CD8-positive, alpha-beta memory T cell (primary cell): ENCODE data around the gene CPT2. TPM values are rescaled to one million over a fixed set of nuclear protein-coding genes. Genes with fewer than 3 reads are reported as not detected.

ENCODE experiments used
- CTCF ChIA-PET: fragments of 350-600 bp; sonication (Branson Sonifier 250); formaldehyde crosslinking; loops from one replicate; lab custom pipeline; 2021; ENCODE audit warnings: antibody characterized with exemption; lab: Charles Lee
- POLR2A ChIA-PET: fragments of 350-600 bp; sonication (Branson Sonifier 250); formaldehyde crosslinking; loops from one replicate; lab custom pipeline; 2021; ENCODE audit warnings: antibody characterized with exemption; lab: Charles Lee
- DNase-seq, 5 donors: peaks; one replicate each; pipeline versions ENCODE4 v3.0.0 to v3.0.0-alpha.2; 2020 to 2022; ENCODE audit warnings: mixed read lengths in 1 of 5
- H3K27ac ChIP-seq: one replicate; pipeline ENCODE4 v1.7.0; 2013; ENCODE audit warnings: low read depth, mild to moderate bottlenecking, low read length, moderate library complexity
- H3K27me3 ChIP-seq: 2 replicates; pipeline ENCODE4 v1.7.0; 2013; ENCODE audit warnings: low read length, mild to moderate bottlenecking; ENCODE audit not compliant: insufficient read depth, poor library complexity, severe bottlenecking
- H3K36me3 ChIP-seq: 2 replicates; pipeline ENCODE4 v1.7.0; 2013; ENCODE audit warnings: mild to moderate bottlenecking, low read length, moderate library complexity; ENCODE audit not compliant: insufficient read depth
- H3K4me1 ChIP-seq: 2 replicates; pipeline ENCODE4 v1.7.0; 2013; ENCODE audit warnings: mild to moderate bottlenecking, low read length, moderate library complexity; ENCODE audit not compliant: insufficient read depth
- H3K4me3 ChIP-seq: 2 replicates; pipeline ENCODE4 v1.7.0; 2013; ENCODE audit warnings: mild to moderate bottlenecking, low read length
- H3K9me3 ChIP-seq: 2 replicates; pipeline ENCODE4 v1.7.0; 2013; ENCODE audit warnings: mild to moderate bottlenecking, low read length
- H3K27ac Mint-ChIP-seq, 8 donors: one replicate each; pipeline ENCODE4 v1.8.0; 2020 to 2021; ENCODE audit warnings: mixed read lengths in 8 of 8, mild to moderate bottlenecking in 6 of 8, inconsistent platforms in 3 of 8, moderate library complexity in 3 of 8
- H3K27me3 Mint-ChIP-seq, 2 donors: one replicate each; pipeline ENCODE4 v1.8.0; 2020 to 2021; ENCODE audit warnings: mixed read lengths in 2 of 2, mild to moderate bottlenecking in 1 of 2, moderate library complexity in 1 of 2
- H3K36me3 Mint-ChIP-seq, 3 donors: one replicate each; pipeline ENCODE4 v1.8.0; 2020 to 2021; ENCODE audit warnings: mixed read lengths in 3 of 3, inconsistent platforms in 1 of 3, mild to moderate bottlenecking in 1 of 3
- H3K4me1 Mint-ChIP-seq, 3 donors: one replicate each; pipeline ENCODE4 v1.8.0; 2020 to 2021; ENCODE audit warnings: mixed read lengths in 3 of 3, inconsistent platforms in 1 of 3, mild to moderate bottlenecking in 1 of 3
- H3K4me3 Mint-ChIP-seq, 7 donors: one replicate each; pipeline ENCODE4 v1.8.0; 2020 to 2021; ENCODE audit warnings: mixed read lengths in 7 of 7, mild to moderate bottlenecking in 6 of 7, moderate library complexity in 4 of 7, inconsistent platforms in 2 of 7
- H3K9me3 Mint-ChIP-seq, 5 donors: one replicate each; pipeline ENCODE4 v1.8.0; 2020 to 2022; ENCODE audit warnings: mixed read lengths in 5 of 5, mild to moderate bottlenecking in 3 of 5, moderate library complexity in 2 of 5, inconsistent platforms in 1 of 5
- polyA plus RNA-seq: library from polyadenylated mRNA; unstranded; fragments of 300-500 nt; fragmentation: Illumina TruSeq; gene quantifications from one replicate; pipeline ENCODE4 v1.2.3, GENCODE V29; 2021
- total RNA-seq, 2 experiments: library from RNA; stranded (reverse); gene quantifications; one replicate each; pipeline ENCODE4 v1.2.3, GENCODE V29; 2021

Gene CPT2
- total and polyA plus RNA-seq, 3 experiments from 2014 or later: 19.4 to 21.4 (median 20.5) TPM

DNA sequence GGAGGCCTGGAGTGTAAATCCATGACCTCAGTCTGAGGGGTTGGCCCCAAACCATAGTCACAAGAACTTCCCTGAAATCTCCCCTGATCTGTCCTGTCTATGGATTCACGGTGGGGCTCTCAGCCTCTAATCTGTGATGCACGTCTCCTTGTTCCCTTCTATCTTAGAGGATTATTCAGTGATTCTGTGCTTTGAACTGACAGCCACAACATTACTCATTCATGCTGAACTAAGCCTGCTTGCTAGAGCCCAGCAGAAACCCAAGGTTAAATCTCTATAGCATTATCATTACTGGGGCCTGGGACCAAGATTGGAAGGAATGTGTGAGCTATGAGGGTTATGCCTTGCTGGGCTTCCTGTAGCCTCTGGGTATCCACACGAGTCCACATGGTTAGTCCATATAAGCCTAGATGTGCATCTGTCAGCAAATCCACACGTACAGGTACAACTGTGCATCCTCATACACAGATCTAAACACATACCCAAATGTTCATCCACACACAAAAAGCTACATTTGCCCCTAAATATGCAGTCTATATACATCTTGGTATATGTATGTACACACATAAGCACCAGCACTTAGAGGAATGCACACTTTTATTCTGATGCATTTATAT, 64.1 kb downstream of the CPT2 start:
- Histone ChIP-seq H3K27me3 (no peaks in the 10 kb centered on the region), H3K4me1 (no peaks in the 10 kb centered on the region), H3K27ac (no peak overlapping the region), H3K36me3 (peaks cover 21% of the 10 kb centered on the region), H3K4me3 (no peak overlapping the region), H3K9me3 (no peaks in the 10 kb centered on the region)
- ChIA-PET POLR2A (no interaction called here), CTCF (no interaction called here)
- peaks cover 4 to 79% (median 15%) of the 10 kb centered on the region in 3 donors for H3K36me3 Mint-ChIP-seq
- H3K4me1 Mint-ChIP-seq: no peaks in the 10 kb centered on the region
- DNase-seq: no peak
- H3K27ac Mint-ChIP-seq: no peak overlapping the region
- no peak overlapping the region for H3K4me3 Mint-ChIP-seq
- H3K27me3 Mint-ChIP-seq: no peaks in the 10 kb centered on the region
- no peaks in the 10 kb centered on the region for H3K9me3 Mint-ChIP-seq

- H3K4me1 ChIP-seq: no peaks in the 10 kb centered on the region
- H3K9me3 ChIP-seq: no peaks in the 10 kb centered on the region
- H3K27ac Mint-ChIP-seq: no peak overlapping the region
- no peaks in the 10 kb centered on the region for H3K27me3 Mint-ChIP-seq
- DNase-seq: no peak
- H3K4me3 ChIP-seq: no peak overlapping the region
- H3K4me1 Mint-ChIP-seq: no peaks in the 10 kb centered on the region
- H3K36me3 ChIP-seq: peaks cover 21% of the 10 kb centered on the region
- no peak overlapping the region for H3K27ac ChIP-seq
- H3K9me3 Mint-ChIP-seq: no peaks in the 10 kb centered on the region
- no peak overlapping the region for H3K4me3 Mint-ChIP-seq
- no peaks in the 10 kb centered on the region for H3K27me3 ChIP-seq
- ChIA-PET CTCF (interaction anchor here (0.7 to 1.1 kb wide), 2 partner anchors 10 to 16 kb away, joined by 3 to 4 read pairs; no protein-coding TSS in a partner anchor), POLR2A (no interaction called here)
- H3K36me3 Mint-ChIP-seq: peaks cover 4 to 78% (median 15%) of the 10 kb centered on the region in 3 donors
Measured at GRCh38 chr1:53262000-53262399, 65.4 kb downstream of the CPT2 start.

Other genes starting within 250 kb of the CPT2 start
- not detected for gene PODN, start 134.6 kb upstream of the CPT2 start, total RNA-seq
- 0.53 TPM for gene PODN, start 134.6 kb upstream of the CPT2 start, polyA plus RNA-seq
- gene SLC1A7, start 54.2 kb upstream of the CPT2 start, total RNA-seq: not detected
- gene SLC1A7, start 54.2 kb upstream of the CPT2 start, polyA plus RNA-seq: 0.08 TPM
- gene CZIB, start 23.8 kb downstream of the CPT2 start, total RNA-seq: 10 to 100 TPM; 58.0 to 58.4 TPM
- gene CZIB, start 23.8 kb downstream of the CPT2 start, polyA plus RNA-seq: 60.4 TPM
- gene MAGOH, start 41.7 kb downstream of the CPT2 start, total RNA-seq: 100 to 1,000 TPM; 127 to 129 TPM
- gene MAGOH, start 41.7 kb downstream of the CPT2 start, polyA plus RNA-seq: 121 TPM
- 10 to 100 TPM; 48.7 to 49.7 TPM for gene LRP8, start 131.2 kb downstream of the CPT2 start, total RNA-seq
- 2.7 TPM for gene LRP8, start 131.2 kb downstream of the CPT2 start, polyA plus RNA-seq